ENCODE data around the gene FHOD3. TPM values are rescaled to one million over a fixed set of nuclear protein-coding genes. Genes with fewer than 3 reads are reported as not detected.

FHOD3 gene
- total and polyA plus RNA-seq, 9 of the 15 experiments (the other 6 are each of a cell fraction or from before 2014, with no cell fraction given): 0.11 TPM; not detected in 8

GRCh38 chr18:36333414-36333813 lies 35.9 kb downstream of the FHOD3 start:
- no peaks in the 10 kb centered on the region for H3K9me3 ChIP-seq (replicated peaks; ENCODE audit: control insufficient read depth, insufficient read depth, low read depth, low read length)
- no peak overlapping the region for H3K9ac ChIP-seq (ENCODE audit: insufficient read depth in 1 of 2, low read depth in 2 of 2, low read length in 2 of 2)
- BruUV-seq (replicated peaks): no TSS peak
- ATAC-seq (no peak), FAIRE-seq (no peak), DNase-seq (ENCODE audit: extremely low read depth in 1 of 4, low spot score in 3 of 4) (no peak)
- H2AFZ ChIP-seq (ENCODE audit: low read depth, low read length): no peak overlapping the region
- in situ Hi-C loops (cut with MboI): no loop called here
- H3K36me3 ChIP-seq (ENCODE audit: control insufficient read depth, insufficient read depth, low read length): no peaks in the 10 kb centered on the region
- H3K4me2 ChIP-seq (ENCODE audit: insufficient read depth, low read length): no peak overlapping the region
- H3K9me1 ChIP-seq (ENCODE audit: control insufficient read depth, insufficient read depth, low read length): peaks cover 2% of the 10 kb centered on the region
- H3K27me3 ChIP-seq (ENCODE audit: control insufficient read depth in 2 of 2, insufficient read depth in 2 of 2, low read length in 2 of 2): peaks cover 11 to 24% of the 10 kb centered on the region in 2 experiments; a peak in 4 of 5 replicates
- WGBS (ENCODE audit: insufficient coverage, low coverage, missing lambda C conversion rate): 3% methylated on average over 3 of the region's 3 CpGs
- no peaks in the 10 kb centered on the region for H3K4me1 ChIP-seq (replicated peaks in 1 of 2; ENCODE audit: control insufficient read depth in 2 of 2, insufficient read depth in 2 of 2, low read length in 2 of 2)
- POLR2A ChIA-PET: no interaction called here
- CTCF ChIA-PET (ENCODE audit: low intra/inter-chr PET ratio): no interaction called here
- no peaks in the 10 kb centered on the region for H3K79me2 ChIP-seq (ENCODE audit: control insufficient read depth, insufficient read depth, low read length)
- no peak for TF ChIP-seq FOS (IDR thresholded peaks at IDR 0.05; ENCODE audit: extremely low read depth, insufficient read length)
- TF ChIP-seq BMI1 (IDR thresholded peaks at IDR 0.05; ENCODE audit: low read length): no peak
- intact Hi-C loops (cut with micrococcal nuclease): no loop called here
- H3K4me3 ChIP-seq: no peak overlapping the region
- no peak overlapping the region for H3K27ac ChIP-seq (ENCODE audit: extremely low read depth, low read depth, low read length)
- 0 out of 2 replicates have a peak, but pooled peaks cover 3% of the 10 kb centered on the region for H4K20me1 ChIP-seq (replicated peaks; ENCODE audit: control insufficient read depth, insufficient read depth, low read length)

- H3K9me3 ChIP-seq (replicated peaks; ENCODE audit: control insufficient read depth, insufficient read depth, low read depth, low read length): no peaks in the 10 kb centered on the region
- no peaks in the 10 kb centered on the region for H3K36me3 ChIP-seq (ENCODE audit: control insufficient read depth, insufficient read depth, low read length)
- no peak overlapping the region for H3K4me2 ChIP-seq (ENCODE audit: insufficient read depth, low read length)
- no peak overlapping the region for H3K27ac ChIP-seq (ENCODE audit: extremely low read depth, low read depth, low read length)
- no peaks in the 10 kb centered on the region for H3K79me2 ChIP-seq (ENCODE audit: control insufficient read depth, insufficient read depth, low read length)
- in situ Hi-C loops (cut with MboI) (no loop called here), intact Hi-C loops (cut with micrococcal nuclease) (no loop called here)
- peaks cover 11 to 32% of the 10 kb centered on the region in 2 experiments; a peak in 4 of 5 replicates for H3K27me3 ChIP-seq (ENCODE audit: control insufficient read depth in 2 of 2, insufficient read depth in 2 of 2, low read length in 2 of 2)
- no peak overlapping the region for H2AFZ ChIP-seq (ENCODE audit: low read depth, low read length)
- no peak overlapping the region for H3K4me3 ChIP-seq
- WGBS (ENCODE audit: insufficient coverage, low coverage, missing lambda C conversion rate): 0% methylated on average over 3 of the region's 3 CpGs
- H4K20me1 ChIP-seq (replicated peaks; ENCODE audit: control insufficient read depth, insufficient read depth, low read length): 0 out of 2 replicates have a peak, but pooled peaks cover 3% of the 10 kb centered on the region
- no peak for DNase-seq (ENCODE audit: extremely low read depth in 1 of 4, low spot score in 3 of 4)
- ChIA-PET CTCF (ENCODE audit: low intra/inter-chr PET ratio) (no interaction called here), POLR2A (interaction anchor here (0.5 to 1.1 kb wide), 4 partner anchors 8 to 1101 kb away, joined by 3 to 4 read pairs (median 4); no protein-coding TSS in a partner anchor)
- no TSS peak for BruUV-seq (replicated peaks)
- FAIRE-seq: no peak
- ATAC-seq: peak; percentile 16; the same call in 2 of the 3 replicates
- H3K9ac ChIP-seq (ENCODE audit: insufficient read depth in 1 of 2, low read depth in 2 of 2, low read length in 2 of 2): no peak overlapping the region
- no peaks in the 10 kb centered on the region for H3K4me1 ChIP-seq (replicated peaks in 1 of 2; ENCODE audit: control insufficient read depth in 2 of 2, insufficient read depth in 2 of 2, low read length in 2 of 2)
- H3K9me1 ChIP-seq (ENCODE audit: control insufficient read depth, insufficient read depth, low read length): peaks cover 2% of the 10 kb centered on the region
- no peak for TF ChIP-seq LEF1 (IDR thresholded peaks at IDR 0.05)
- no peak for TF ChIP-seq PYGO2 (tag; IDR thresholded peaks at IDR 0.05)
- TF ChIP-seq ZBTB7A (IDR thresholded peaks at IDR 0.05; ENCODE audit: borderline replicate concordance, control insufficient read depth, low read depth, low read length): no peak
- TF ChIP-seq NR2F6 (CRISPR knock-in tag; IDR thresholded peaks at IDR 0.05): no peak
- TF ChIP-seq BRF1 (IDR thresholded peaks at IDR 0.05; ENCODE audit: borderline replicate concordance, extremely low read depth, insufficient read length): no peak
- TF ChIP-seq HDAC8 (tag; IDR thresholded peaks at IDR 0.05): no peak
- no peak for TF ChIP-seq XRCC4 (IDR thresholded peaks at IDR 0.05; ENCODE audit: extremely low read depth, insufficient read depth, insufficient read length)
- TF ChIP-seq FOXA1 (IDR thresholded peaks at IDR 0.05; ENCODE audit: borderline replicate concordance): no peak
- TF ChIP-seq RBM14 (IDR thresholded peaks at IDR 0.05; ENCODE audit: borderline replicate concordance, insufficient read depth, low read depth, low read length): no peak
- no peak for TF ChIP-seq HCFC1 (IDR thresholded peaks at IDR 0.05; ENCODE audit: low read depth, low read length)
- no peak for TF ChIP-seq CHAMP1 (IDR thresholded peaks at IDR 0.05)
- no peak for TF ChIP-seq CHD2 (IDR thresholded peaks at IDR 0.05; ENCODE audit: low read depth, low read length)
- no peak for TF ChIP-seq GATAD2B (IDR thresholded peaks at IDR 0.05; ENCODE audit: borderline replicate concordance)
- no peak for TF ChIP-seq ZNF175 (CRISPR knock-in tag; IDR thresholded peaks at IDR 0.05; ENCODE audit: low read depth)
These were observed 37.3 kb downstream of the FHOD3 start for GRCh38 chr18:36334798-36335197.

Measured in K562 (cell line).